Mesendoderm (in vitro differentiated cells): ENCODE data around the gene ITSN1.
A peak's percentile ranks its signal among the peaks of the same experiment; 100 is the strongest.

Experiments used
- DNase-seq: peaks from one replicate; pipeline ENCODE4 v3.0.0; 2013
- H2AK5ac ChIP-seq: 2 replicates; pipeline ENCODE4 v1.6.1; 2013; ENCODE audit warnings: low read length, inconsistent platforms
- H2BK120ac ChIP-seq: 2 replicates; pipeline ENCODE4 v1.6.1; 2013; ENCODE audit warnings: low read depth, mild to moderate bottlenecking, low read length, moderate library complexity, mixed read lengths
- H2BK15ac ChIP-seq: replicated peaks from 2 replicates; pipeline ENCODE4 v1.6.1; 2013; ENCODE audit warnings: low read depth, mild to moderate bottlenecking, moderate library complexity
- H2BK5ac ChIP-seq: 2 replicates; pipeline ENCODE4 v1.6.1; 2013; ENCODE audit warnings: low read length, inconsistent platforms
- H3K18ac ChIP-seq: 2 replicates; pipeline ENCODE4 v1.6.1; 2013; ENCODE audit warnings: mild to moderate bottlenecking, low read length, mixed read lengths
- H3K23ac ChIP-seq: one replicate; pipeline ENCODE4 v1.6.1; 2013; ENCODE audit warnings: low read length
- H3K27ac ChIP-seq: 2 replicates; pipeline ENCODE4 v1.5.1; 2013; ENCODE audit warnings: low read depth, mild to moderate bottlenecking, inconsistent platforms, low read length, moderate library complexity
- H3K27me3 ChIP-seq: 2 replicates; pipeline ENCODE4 v1.6.1; 2013; ENCODE audit warnings: low read length, control low read depth, mild to moderate bottlenecking, inconsistent platforms; ENCODE audit not compliant: insufficient read depth, poor library complexity
- H3K36me3 ChIP-seq: 2 replicates; pipeline ENCODE4 v1.6.1; 2013; ENCODE audit warnings: low read length, inconsistent platforms; ENCODE audit not compliant: control insufficient read depth, insufficient read depth
- H3K4ac ChIP-seq: one replicate; pipeline ENCODE4 v1.6.1; 2013; ENCODE audit warnings: low read depth, mild to moderate bottlenecking, low read length, moderate library complexity
- H3K4me1 ChIP-seq: 2 replicates; pipeline ENCODE4 v1.6.1; 2013; ENCODE audit warnings: low read depth, low read length, inconsistent platforms; ENCODE audit not compliant: control insufficient read depth
- H3K4me2 ChIP-seq: 2 replicates; pipeline ENCODE4 v1.6.1; 2013; ENCODE audit warnings: low read length
- H3K4me3 ChIP-seq: 2 replicates; pipeline ENCODE4 v1.5.1; 2013; ENCODE audit warnings: mild to moderate bottlenecking, low read length
- H3K56ac ChIP-seq: one replicate; pipeline ENCODE4 v1.6.1; 2013; ENCODE audit warnings: low read length
- H3K79me1 ChIP-seq: 2 replicates; pipeline ENCODE4 v1.6.1; 2013; ENCODE audit warnings: low read length, inconsistent platforms
- H3K79me2 ChIP-seq: 2 replicates; pipeline ENCODE4 v1.6.1; 2013; ENCODE audit warnings: mild to moderate bottlenecking, low read length; ENCODE audit not compliant: control insufficient read depth, insufficient read depth
- H3K9ac ChIP-seq: 2 replicates; pipeline ENCODE4 v1.6.1; 2013; ENCODE audit warnings: low read length, inconsistent platforms
- H4K5ac ChIP-seq: one replicate; pipeline ENCODE4 v1.6.1; 2013; ENCODE audit warnings: low read length
- H4K8ac ChIP-seq: one replicate; pipeline ENCODE4 v1.6.1; 2013; ENCODE audit warnings: low read depth, mild to moderate bottlenecking, control low read depth, low read length, moderate library complexity
- WGBS: extraction: QIAGEN DNeasy Blood & Tissue Kit; methylation state at CpG from one replicate; pipeline ENCODE4 v1.1.7; 2013; ENCODE audit warnings: low lambda C conversion rate, missing lambda C conversion rate; ENCODE audit not compliant: insufficient coverage; ENCODE audit errors: extremely low coverage; 5-methylcytosine and 5-hydroxymethylcytosine counted together

ITSN1 gene

GRCh38 chr21:33811167-33812010 is 169.1 kb downstream of the ITSN1 start:
- H3K27me3 ChIP-seq, result no peaks in the 10 kb centered on the region
- H2AK5ac ChIP-seq, result no peak overlapping the region
- H3K4me1 ChIP-seq, result peaks cover 3% of the 10 kb centered on the region
- H3K79me1 ChIP-seq, result no peaks in the 10 kb centered on the region
- no peak overlapping the region for H4K5ac ChIP-seq
- no peak overlapping the region for H4K8ac ChIP-seq
- no peak overlapping the region for H3K27ac ChIP-seq
- no peak for DNase-seq
- H3K56ac ChIP-seq, result no peak overlapping the region
- no peak overlapping the region for H2BK5ac ChIP-seq
- H3K36me3 ChIP-seq, result no peaks in the 10 kb centered on the region
- H3K9ac ChIP-seq, result no peak overlapping the region
- H3K4me3 ChIP-seq, result no peak overlapping the region
- no peak overlapping the region for H3K4ac ChIP-seq
- H3K23ac ChIP-seq, result no peak overlapping the region
- no peak overlapping the region for H3K4me2 ChIP-seq
- no peak overlapping the region for H2BK120ac ChIP-seq
- H2BK15ac ChIP-seq, result no peak overlapping the region
- WGBS, result no CpG with 5 or more reads among the region's 5 CpGs
- no peaks in the 10 kb centered on the region for H3K79me2 ChIP-seq
- no peak overlapping the region for H3K18ac ChIP-seq

- H2AK5ac ChIP-seq, result no peak overlapping the region
- no peak for DNase-seq
- H4K5ac ChIP-seq, result no peak overlapping the region
- H3K4me1 ChIP-seq, result peaks cover 3% of the 10 kb centered on the region
- no peaks in the 10 kb centered on the region for H3K79me2 ChIP-seq
- H3K18ac ChIP-seq, result no peak overlapping the region
- H3K9ac ChIP-seq, result no peak overlapping the region
- H2BK120ac ChIP-seq, result no peak overlapping the region
- no peak overlapping the region for H3K4me3 ChIP-seq
- H2BK15ac ChIP-seq, result no peak overlapping the region
- no peaks in the 10 kb centered on the region for H3K79me1 ChIP-seq
- WGBS, result no CpG with 5 or more reads among the region's 7 CpGs
- no peaks in the 10 kb centered on the region for H3K27me3 ChIP-seq
- no peak overlapping the region for H3K4ac ChIP-seq
- H3K27ac ChIP-seq, result no peak overlapping the region
- H3K4me2 ChIP-seq, result no peak overlapping the region
- H2BK5ac ChIP-seq, result no peak overlapping the region
- no peaks in the 10 kb centered on the region for H3K36me3 ChIP-seq
- H3K56ac ChIP-seq, result no peak overlapping the region
- no peak overlapping the region for H3K23ac ChIP-seq
- no peak overlapping the region for H4K8ac ChIP-seq
Observed at GRCh38 chr21:33813832-33814365, 171.6 kb downstream of the ITSN1 start.

- Histone ChIP-seq H3K4me1 (peaks cover 3% of the 10 kb centered on the region), H3K36me3 (no peaks in the 10 kb centered on the region), H3K27ac (no peak overlapping the region), H3K4me2 (no peak overlapping the region), H2BK120ac (no peak overlapping the region), H3K4me3 (no peak overlapping the region), H3K18ac (no peak overlapping the region), H3K4ac (no peak overlapping the region), H3K27me3 (no peaks in the 10 kb centered on the region), H4K8ac (no peak overlapping the region), H3K56ac (no peak overlapping the region), H3K9ac (no peak overlapping the region), H3K79me2 (no peaks in the 10 kb centered on the region), H2BK5ac (no peak overlapping the region), H3K79me1 (no peaks in the 10 kb centered on the region), H4K5ac (no peak overlapping the region), H2BK15ac (no peak overlapping the region), H3K23ac (no peak overlapping the region), H2AK5ac (no peak overlapping the region)
- DNase-seq, result peak; percentile 45
- WGBS, result no CpG with 5 or more reads among the region's 7 CpGs
Observed at GRCh38 chr21:33815143-33815707, 172.9 kb downstream of the ITSN1 start.

- Histone ChIP-seq H3K4me1 (peaks cover 3% of the 10 kb centered on the region), H3K36me3 (no peaks in the 10 kb centered on the region), H3K27ac (no peak overlapping the region), H2BK15ac (no peak overlapping the region), H2AK5ac (no peak overlapping the region), H2BK120ac (no peak overlapping the region), H3K79me2 (no peaks in the 10 kb centered on the region), H3K23ac (no peak overlapping the region), H3K56ac (no peak overlapping the region), H3K4me3 (no peak overlapping the region), H3K4me2 (no peak overlapping the region), H2BK5ac (no peak overlapping the region), H4K8ac (no peak overlapping the region), H3K18ac (no peak overlapping the region), H3K79me1 (no peaks in the 10 kb centered on the region), H3K4ac (no peak overlapping the region), H3K9ac (no peak overlapping the region), H3K27me3 (no peaks in the 10 kb centered on the region), H4K5ac (no peak overlapping the region)
- DNase-seq, result no peak
- WGBS, result no CpG with 5 or more reads among the region's 2 CpGs
Observed at GRCh38 chr21:33816174-33816573, 173.9 kb downstream of the ITSN1 start.

GRCh38 chr21:33817138-33817537 is 174.8 kb downstream of the ITSN1 start:
- no peak overlapping the region for H3K27ac ChIP-seq

More at GRCh38 chr21:33817138-33817537, 174.8 kb downstream of the ITSN1 start:
- Histone ChIP-seq H3K4me3 (no peak overlapping the region), H4K5ac (no peak overlapping the region), H3K23ac (no peak overlapping the region), H3K79me1 (no peaks in the 10 kb centered on the region), H3K56ac (no peak overlapping the region), H3K27me3 (no peaks in the 10 kb centered on the region), H3K4me2 (no peak overlapping the region), H3K18ac (no peak overlapping the region), H2BK120ac (no peak overlapping the region), H3K4me1 (peaks cover 3% of the 10 kb centered on the region), H3K79me2 (no peaks in the 10 kb centered on the region), H2BK15ac (no peak overlapping the region), H4K8ac (no peak overlapping the region), H3K4ac (no peak overlapping the region), H3K9ac (no peak overlapping the region), H2BK5ac (no peak overlapping the region), H3K36me3 (no peaks in the 10 kb centered on the region), H2AK5ac (no peak overlapping the region)
- WGBS, result no CpG with 5 or more reads among the region's 7 CpGs
- no peak for DNase-seq
